HG03520 (cell line): ENCODE data around the gene NKX3-2.

ENCODE experiments used
- ATAC-seq: cut with Tn5 transposase; IDR thresholded peaks from one replicate; pipeline ENCODE4 v1.9.1; 2021; ENCODE audit warnings: mild to moderate bottlenecking, moderate library complexity; ENCODE audit not compliant: unreplicated experiment

Gene NKX3-2

GRCh38 chr4:13546142-13546940 lies 2.0 kb upstream of the NKX3-2 start:
- no peak for ATAC-seq

DNA sequence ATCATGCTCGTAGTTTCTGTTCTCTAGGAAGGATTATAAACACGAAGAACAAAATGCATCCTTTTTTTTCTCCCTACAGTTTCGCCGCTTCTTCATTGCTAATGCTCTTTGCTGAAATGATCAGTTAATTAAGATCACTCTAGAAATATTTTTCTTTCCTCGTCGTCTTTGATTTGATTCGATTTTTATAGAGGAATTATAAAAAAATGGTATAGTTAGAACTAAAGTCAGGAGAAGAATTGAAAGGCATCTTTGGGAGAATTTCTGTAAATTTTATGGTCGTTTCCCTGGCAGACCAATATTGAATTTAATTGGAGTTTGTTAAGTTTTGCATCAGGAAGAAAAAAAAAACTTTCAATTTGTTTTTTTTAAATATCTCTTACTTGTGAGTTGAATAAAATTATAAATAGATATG lies 1.1 kb upstream of the NKX3-2 start:
- ATAC-seq = no peak

GRCh38 chr4:13544606-13545393 lies 492 bp upstream of the NKX3-2 start:
- ATAC-seq = peak; percentile 44

DNA sequence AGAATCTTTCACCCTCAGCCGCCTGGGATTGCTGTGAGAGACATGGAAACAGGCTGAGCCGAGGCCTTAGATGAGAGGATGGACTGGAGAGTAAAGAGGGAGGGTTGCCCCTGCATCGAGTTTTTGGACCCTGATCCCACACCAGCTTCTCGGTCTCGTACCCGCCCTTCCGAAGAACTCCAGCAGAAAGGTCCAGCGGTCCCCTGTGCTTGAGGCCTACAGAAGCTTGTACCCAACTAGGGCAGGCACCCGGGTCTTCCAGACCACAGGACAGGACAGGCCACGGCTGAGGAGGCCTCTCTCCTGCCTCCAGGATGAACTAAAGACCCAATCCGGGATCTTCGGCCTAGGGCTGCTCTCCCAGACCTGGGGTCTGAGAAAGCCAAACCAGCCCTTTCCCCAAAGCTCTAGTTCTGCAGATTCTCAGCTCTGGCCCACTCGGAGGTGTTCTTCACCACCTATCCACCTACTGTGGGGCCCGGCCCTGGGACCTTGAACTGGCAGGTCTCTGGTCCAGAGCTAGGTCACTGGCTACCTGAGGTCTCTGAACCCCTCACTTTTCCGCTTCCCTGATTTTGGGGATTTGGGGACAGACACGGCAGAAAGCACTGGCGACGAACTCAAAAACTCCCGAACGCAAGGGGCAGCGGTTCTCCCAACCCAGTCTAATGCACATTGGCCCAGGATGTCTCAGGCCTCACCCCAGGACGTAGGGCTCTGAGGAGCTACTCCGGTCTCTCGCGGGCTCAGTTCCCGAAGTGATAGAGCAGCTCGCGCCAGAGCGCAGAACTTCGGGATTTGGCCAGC lies 1.1 kb downstream of the NKX3-2 start:
- no peak for ATAC-seq

DNA sequence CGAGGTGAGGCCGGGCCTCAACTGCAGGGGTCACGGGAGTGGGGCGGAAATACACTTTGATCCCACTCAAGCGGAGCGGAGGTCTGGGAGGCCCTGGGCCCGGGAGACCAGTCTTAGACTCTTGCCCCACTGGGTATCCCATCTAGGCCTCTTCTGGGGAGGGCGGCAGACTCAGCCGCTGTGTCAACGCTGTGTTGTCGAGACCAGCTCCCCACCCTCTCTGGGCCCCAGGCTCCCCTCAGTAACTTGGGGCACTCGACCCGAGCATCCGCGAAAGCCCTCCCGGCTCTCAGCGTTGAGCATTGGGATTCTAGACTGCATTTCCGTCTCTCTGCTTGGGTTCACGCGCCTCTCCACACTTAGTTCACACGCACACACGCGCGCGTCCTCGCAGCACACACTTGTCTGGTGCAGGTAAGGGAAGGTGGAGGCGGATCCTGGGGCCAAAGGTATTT lies 1.7 kb downstream of the NKX3-2 start:
- ATAC-seq = no peak

DNA sequence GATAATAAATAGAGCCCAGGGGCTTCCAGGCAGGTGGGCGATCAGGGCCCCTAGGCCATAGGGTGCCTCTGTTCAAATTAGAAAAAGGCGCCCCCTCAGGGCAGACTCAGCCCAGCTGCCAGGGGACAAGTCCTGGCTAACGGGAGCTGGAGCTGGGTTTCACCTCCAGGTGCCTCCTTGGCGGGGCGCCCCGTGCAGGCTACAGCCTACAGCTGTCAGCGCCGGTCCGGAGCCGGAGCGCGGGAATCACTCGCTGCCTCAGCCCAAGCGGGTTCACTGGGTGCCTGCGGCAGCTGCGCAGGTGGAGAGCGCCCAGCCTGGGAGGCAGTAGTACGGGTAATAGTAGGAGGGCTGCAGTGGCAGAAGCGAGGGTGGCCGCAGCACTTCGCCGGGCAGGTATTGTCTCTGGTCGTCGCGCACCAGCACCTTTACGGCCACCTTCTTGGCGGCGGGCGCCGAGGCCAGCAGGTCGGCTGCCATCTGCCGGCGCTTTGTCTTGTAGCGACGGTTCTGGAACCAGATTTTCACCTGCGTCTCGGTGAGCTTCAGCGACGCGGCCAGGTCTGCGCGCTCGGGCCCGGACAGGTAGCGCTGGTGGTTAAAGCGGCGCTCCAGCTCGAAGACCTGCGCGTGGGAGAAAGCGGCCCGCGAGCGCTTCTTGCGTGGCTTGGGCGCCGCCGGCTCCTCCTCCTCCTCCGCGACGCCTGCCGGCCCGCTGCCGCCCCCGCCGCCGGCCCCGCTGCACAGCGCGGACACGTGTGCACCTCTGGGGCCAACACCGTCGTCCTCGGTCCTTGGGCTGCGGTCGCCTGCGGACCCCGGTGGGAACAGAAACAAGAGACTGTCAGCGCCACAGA lies 2.4 kb downstream of the NKX3-2 start:
- ATAC-seq = peak; percentile 28

- no peak for ATAC-seq
These were observed 3.1 kb downstream of the NKX3-2 start for GRCh38 chr4:13541176-13541604.

GRCh38 chr4:13540446-13541175 lies 3.7 kb downstream of the NKX3-2 start:
- ATAC-seq = no peak

- no peak for ATAC-seq
These were observed 4.5 kb downstream of the NKX3-2 start for GRCh38 chr4:13539619-13540445.

DNA sequence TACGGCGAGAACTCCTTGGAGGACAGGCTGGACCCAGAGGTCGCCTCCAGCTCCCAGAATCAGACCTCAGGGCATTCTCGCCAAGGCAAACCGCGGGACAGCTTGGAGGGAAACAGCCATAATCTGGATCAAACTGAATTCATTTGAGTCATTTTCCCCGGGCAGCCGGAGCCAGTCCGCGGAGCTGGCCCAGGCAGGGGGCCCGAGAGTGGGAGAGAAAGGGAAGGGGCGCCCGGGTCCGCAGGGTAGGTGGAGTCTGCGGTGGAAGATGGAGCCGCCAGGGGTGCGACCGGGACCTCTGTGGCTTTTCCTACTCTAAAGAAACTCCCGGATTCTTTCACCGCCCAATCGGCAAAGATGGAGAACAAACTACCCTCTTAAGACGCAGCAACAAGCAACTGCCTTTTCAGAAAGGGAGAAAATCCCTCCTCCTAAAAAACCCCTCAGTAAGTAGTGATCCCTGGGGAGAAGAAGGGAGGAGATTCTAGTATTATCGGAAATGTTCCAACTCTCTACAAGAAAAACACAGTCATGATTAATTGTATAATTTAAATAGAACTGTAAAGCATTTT lies 5.2 kb downstream of the NKX3-2 start:
- ATAC-seq = no peak

DNA sequence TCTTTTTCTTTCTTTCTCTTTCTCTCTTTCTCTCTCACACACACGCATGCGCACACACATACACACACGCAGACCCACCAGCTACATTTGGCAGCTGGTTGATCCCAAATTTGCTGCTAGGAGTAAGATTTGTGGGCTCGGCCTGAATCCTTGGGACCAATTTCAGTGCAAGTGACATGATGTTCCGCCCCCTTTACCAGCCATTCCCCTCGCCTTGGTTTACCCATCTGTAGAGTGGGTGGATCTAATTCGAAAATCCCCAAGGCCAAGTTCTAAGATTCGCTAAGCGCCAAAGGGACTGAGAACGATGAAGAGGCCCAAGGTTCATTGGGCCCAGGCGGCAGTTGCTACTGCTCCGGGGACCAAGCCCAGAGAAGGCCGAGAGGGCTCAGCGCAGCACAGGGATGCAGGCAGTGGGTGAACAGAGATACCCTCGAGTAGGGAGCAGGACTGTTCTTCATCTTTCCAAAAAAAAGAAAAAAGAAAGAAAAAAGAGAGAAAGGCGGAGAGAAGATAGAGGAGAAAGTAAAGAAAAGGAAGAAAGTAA lies 5.8 kb downstream of the NKX3-2 start:
- ATAC-seq = no peak

- no peak for ATAC-seq
These were observed 6.5 kb downstream of the NKX3-2 start for GRCh38 chr4:13537832-13538177.

DNA sequence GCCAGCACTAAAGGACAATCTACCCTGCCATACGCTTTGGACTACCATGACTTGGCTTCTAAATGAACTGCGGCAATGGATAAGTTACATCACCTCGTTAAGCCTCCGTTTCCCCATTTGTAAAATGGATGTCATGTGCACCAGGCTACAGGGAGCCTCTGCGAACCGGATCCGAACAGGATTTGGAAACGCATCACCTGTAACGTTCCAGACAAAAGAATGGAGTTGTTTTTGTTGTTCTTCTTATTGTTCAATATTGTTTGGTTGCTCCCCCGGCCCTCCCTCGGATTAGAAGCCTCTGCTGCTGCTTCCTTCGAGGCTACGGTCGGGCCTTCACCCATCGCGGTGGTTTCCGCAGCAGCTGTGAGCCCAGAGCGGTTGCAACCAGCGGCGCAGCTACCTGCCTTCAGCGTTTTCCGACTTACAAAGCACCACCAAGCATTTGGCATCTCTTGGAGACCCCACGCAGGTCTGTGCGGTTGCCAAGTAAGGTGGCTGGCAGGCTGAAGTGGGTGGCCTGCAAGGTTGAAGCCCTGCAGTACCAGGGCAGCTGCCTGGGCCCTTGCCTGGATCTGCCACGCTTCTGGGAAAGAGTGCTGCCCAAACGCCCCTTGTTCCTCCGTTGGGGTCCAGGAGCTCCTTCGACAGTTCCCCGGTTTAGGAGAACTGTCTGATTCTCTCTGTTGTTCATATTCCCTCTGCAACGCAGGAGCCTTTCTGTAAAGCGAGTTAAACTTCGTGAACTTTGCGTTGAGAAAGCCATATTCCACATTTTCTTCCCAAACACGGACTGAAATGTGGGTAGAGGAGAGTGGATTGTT lies 7.1 kb downstream of the NKX3-2 start:
- no peak for ATAC-seq

DNA sequence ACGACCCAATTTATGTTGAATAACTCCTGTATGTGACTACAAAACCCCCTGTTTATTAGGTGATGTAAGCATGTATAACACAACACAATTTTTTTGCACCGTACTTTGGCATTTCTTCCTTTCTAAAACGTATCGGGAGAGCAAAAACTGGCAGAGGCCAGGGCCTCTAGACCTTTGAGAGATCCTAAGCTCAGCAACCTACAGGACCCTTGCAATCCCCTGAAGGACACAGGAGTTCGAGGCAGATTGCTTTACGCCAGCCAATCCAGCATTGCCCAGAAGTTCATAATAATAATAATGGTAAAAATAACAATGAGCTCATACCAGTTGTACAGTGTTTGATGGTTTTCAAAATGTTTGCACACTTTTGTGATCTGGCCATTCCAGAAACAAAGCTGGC lies 7.7 kb downstream of the NKX3-2 start:
- ATAC-seq = no peak

DNA sequence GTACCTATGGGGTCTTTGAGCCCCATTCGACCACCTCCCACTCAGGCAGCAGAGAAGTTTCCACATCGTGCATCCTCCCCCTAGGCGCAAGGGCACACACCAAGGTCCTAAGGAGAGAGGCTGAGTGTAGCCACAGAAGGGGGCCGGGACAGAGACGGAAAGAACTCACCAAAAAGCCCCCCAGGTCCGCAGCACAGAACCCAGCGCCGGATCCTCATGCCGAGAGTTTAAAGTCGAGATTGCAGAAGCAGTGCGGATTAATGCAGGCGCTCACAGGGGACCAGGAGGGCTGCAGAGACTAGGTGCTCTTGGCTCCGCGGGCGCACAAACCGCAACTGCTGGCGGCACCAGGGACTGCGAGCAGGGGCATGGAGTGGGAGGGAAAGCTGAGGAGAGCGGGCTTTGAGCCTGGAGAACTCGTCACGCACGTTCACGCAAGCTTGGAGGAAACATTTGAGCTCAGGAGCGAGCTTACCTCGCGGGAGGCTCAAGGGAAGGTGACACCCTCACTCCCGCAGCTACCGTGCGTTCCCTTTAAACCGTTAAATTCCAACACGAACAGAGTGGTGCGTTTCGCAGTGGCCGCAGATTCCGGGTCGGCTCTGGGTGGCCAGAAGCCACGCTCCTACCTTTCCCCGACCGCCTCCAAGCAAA lies 8.5 kb downstream of the NKX3-2 start:
- ATAC-seq = no peak

DNA sequence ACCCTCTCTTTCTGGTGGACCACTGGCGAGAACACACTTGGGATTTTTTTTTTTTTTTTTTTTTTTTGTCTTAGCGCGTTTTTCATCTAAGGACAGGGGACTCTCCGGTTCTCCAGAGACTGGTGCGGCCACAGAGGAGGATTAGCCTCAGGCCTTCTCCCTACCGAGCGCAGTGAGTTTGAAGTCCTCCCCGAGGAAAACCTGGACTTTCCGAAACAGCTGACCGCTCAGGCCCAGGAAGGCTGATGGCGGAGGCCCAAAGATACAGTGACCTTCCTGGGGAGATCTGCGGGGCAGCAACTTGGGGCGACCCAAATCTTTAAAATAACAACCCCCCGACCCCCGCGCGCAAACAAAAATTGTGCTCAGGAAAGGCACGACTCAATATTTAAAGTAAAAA lies 9.2 kb downstream of the NKX3-2 start:
- no peak for ATAC-seq
